ENCODE measurements around the gene CDK5R2. TPM values are rescaled to one million over a fixed set of nuclear protein-coding genes. Genes with fewer than 3 reads are reported as not detected.

CDK5R2 gene
- polyA plus RNA-seq, 1 donor: not detected

- DNase-seq: no peak
These were observed 2.4 kb downstream of the CDK5R2 start for GRCh38 chr2:218961651-218962570.

GRCh38 chr2:218962859-218963492 lies 3.5 kb downstream of the CDK5R2 start:
- DNase-seq: peak; percentile 83

GRCh38 chr2:218963601-218964000 lies 4.1 kb downstream of the CDK5R2 start:
- DNase-seq: no peak

GRCh38 chr2:218964041-218964771 lies 4.7 kb downstream of the CDK5R2 start:
- no peak for DNase-seq

- no peak for DNase-seq
These were observed 11.4 kb downstream of the CDK5R2 start for GRCh38 chr2:218970894-218971293.

GRCh38 chr2:218975060-218975777 lies 15.8 kb downstream of the CDK5R2 start:
- DNase-seq: no peak

GRCh38 chr2:218979846-218980734 lies 20.6 kb downstream of the CDK5R2 start:
- peak; percentile 77 for DNase-seq

- no peak for DNase-seq
These were observed 21.4 kb downstream of the CDK5R2 start for GRCh38 chr2:218980735-218981389.

GRCh38 chr2:218981390-218981880 lies 22.0 kb downstream of the CDK5R2 start:
- DNase-seq: no peak

GRCh38 chr2:218981881-218982585 lies 22.6 kb downstream of the CDK5R2 start:
- DNase-seq: no peak

GRCh38 chr2:218982586-218983262 lies 23.3 kb downstream of the CDK5R2 start:
- DNase-seq: no peak

- no peak for DNase-seq
These were observed 23.9 kb downstream of the CDK5R2 start for GRCh38 chr2:218983263-218983933.

GRCh38 chr2:218983934-218984238 lies 24.4 kb downstream of the CDK5R2 start:
- no peak for DNase-seq

- DNase-seq: no peak
These were observed 25.0 kb downstream of the CDK5R2 start for GRCh38 chr2:218984239-218985020.

GRCh38 chr2:218985021-218985324 lies 25.5 kb downstream of the CDK5R2 start, which contains the start of gene FEV:
FEV (minus strand) TSS chr2:218985184; CDS start chr2:218985075, 109 bp downstream.
- no peak for DNase-seq

GRCh38 chr2:218985325-218986091 lies 26.0 kb downstream of the CDK5R2 start:
- no peak for DNase-seq

Measured in left kidney (tissue), 2 donors.